Activated B cell treated with CpG ODN at 0.5 μM for 24 hours (primary cell): ENCODE data around the gene CFAP141. TPM values are rescaled to one million over a fixed set of nuclear protein-coding genes. Genes with fewer than 3 reads are reported as not detected.
A peak's percentile ranks its signal among the peaks of the same experiment; 100 is the strongest.

Source experiments
- ATAC-seq: fragments of 200-7000 bp; cut with Tn5 transposase; one replicate; pipeline ENCODE4 v1.10.0; 2021; ENCODE audit warnings: low read depth, mild to moderate bottlenecking, moderate library complexity
- CTCF ChIA-PET: fragments of 350-600 bp; sonication (Branson Sonifier 250); formaldehyde crosslinking; loops from one replicate; lab custom pipeline; 2021; ENCODE audit warnings: antibody characterized with exemption; lab: Charles Lee
- POLR2A ChIA-PET: fragments of 350-600 bp; sonication (Branson Sonifier 250); formaldehyde crosslinking; loops from one replicate; lab custom pipeline; 2021; ENCODE audit warnings: antibody characterized with exemption; lab: Charles Lee
- DNase-seq: peaks from one replicate; pipeline ENCODE4 v3.0.0; 2022
- H3K27ac Mint-ChIP-seq: one replicate; pipeline ENCODE4 v1.8.0; 2020; ENCODE audit warnings: mixed read lengths
- H3K27me3 Mint-ChIP-seq: one replicate; pipeline ENCODE4 v1.8.0; 2021; ENCODE audit warnings: mixed read lengths
- H3K36me3 Mint-ChIP-seq: one replicate; pipeline ENCODE4 v1.8.0; 2021; ENCODE audit warnings: low read depth, mixed read lengths
- H3K4me1 Mint-ChIP-seq: one replicate; pipeline ENCODE4 v1.8.0; 2021; ENCODE audit warnings: mixed read lengths
- H3K4me3 Mint-ChIP-seq: one replicate; pipeline ENCODE4 v1.8.0; 2020; ENCODE audit warnings: mild to moderate bottlenecking, mixed read lengths
- H3K9me3 Mint-ChIP-seq: one replicate; pipeline ENCODE4 v1.8.0; 2020; ENCODE audit warnings: mixed read lengths
- intact Hi-C: fragments of 100-400 bp; cut with micrococcal nuclease; formaldehyde crosslinking; loops from one replicate; pipeline ENCODE4 v1.15.1; 2024
- total RNA-seq: library from RNA; stranded (reverse); gene quantifications from 2 replicates; pipeline ENCODE4 v1.2.3, GENCODE V29; 2022
- TF ChIP-seq, protein P1 (sequence below): fragments of 200-600 bp; IDR thresholded peaks from one replicate; pipeline ENCODE4 v1.8.0; 2022; ENCODE audit warnings: antibody characterized with exemption, mild to moderate bottlenecking

Gene CFAP141
- total RNA-seq, 1 donor from 2014 or later: not detected

GRCh38 chr1:154186177-154186576, 20.0 kb downstream of the CFAP141 start:
- peaks cover 6% of the 10 kb centered on the region for H3K27me3 Mint-ChIP-seq
- ATAC-seq: no peak
- TF ChIP-seq, protein P1, sequence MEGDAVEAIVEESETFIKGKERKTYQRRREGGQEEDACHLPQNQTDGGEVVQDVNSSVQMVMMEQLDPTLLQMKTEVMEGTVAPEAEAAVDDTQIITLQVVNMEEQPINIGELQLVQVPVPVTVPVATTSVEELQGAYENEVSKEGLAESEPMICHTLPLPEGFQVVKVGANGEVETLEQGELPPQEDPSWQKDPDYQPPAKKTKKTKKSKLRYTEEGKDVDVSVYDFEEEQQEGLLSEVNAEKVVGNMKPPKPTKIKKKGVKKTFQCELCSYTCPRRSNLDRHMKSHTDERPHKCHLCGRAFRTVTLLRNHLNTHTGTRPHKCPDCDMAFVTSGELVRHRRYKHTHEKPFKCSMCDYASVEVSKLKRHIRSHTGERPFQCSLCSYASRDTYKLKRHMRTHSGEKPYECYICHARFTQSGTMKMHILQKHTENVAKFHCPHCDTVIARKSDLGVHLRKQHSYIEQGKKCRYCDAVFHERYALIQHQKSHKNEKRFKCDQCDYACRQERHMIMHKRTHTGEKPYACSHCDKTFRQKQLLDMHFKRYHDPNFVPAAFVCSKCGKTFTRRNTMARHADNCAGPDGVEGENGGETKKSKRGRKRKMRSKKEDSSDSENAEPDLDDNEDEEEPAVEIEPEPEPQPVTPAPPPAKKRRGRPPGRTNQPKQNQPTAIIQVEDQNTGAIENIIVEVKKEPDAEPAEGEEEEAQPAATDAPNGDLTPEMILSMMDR: no peak
- H3K9me3 Mint-ChIP-seq: no peaks in the 10 kb centered on the region
- H3K4me1 Mint-ChIP-seq: peaks cover 20% of the 10 kb centered on the region
- peak; percentile 23 for DNase-seq
- CTCF ChIA-PET: no interaction called here
- H3K27ac Mint-ChIP-seq: no peak overlapping the region
- intact Hi-C loops: loop anchor here (1.0 to 10.0 kb wide), 2 partner anchors 149 to 391 kb away; no protein-coding TSS in a partner anchor
- peak overlapping the region; percentile 19 for H3K4me3 Mint-ChIP-seq
- POLR2A ChIA-PET: no interaction called here
- peaks cover 16% of the 10 kb centered on the region for H3K36me3 Mint-ChIP-seq

GRCh38 chr1:154183046-154183915, 22.9 kb downstream of the CFAP141 start:
- ChIA-PET POLR2A (interaction anchor here (0.6 to 2.1 kb wide), 7 partner anchors 9 to 618 kb away, joined by 3 to 17 read pairs (median 5); partner anchors contain the start of genes RPS27, S100A2, TPM3 and UBAP2L), CTCF (interaction anchor here (0.6 kb wide), 1 partner anchor 10 kb away, joined by 3 read pairs; no protein-coding TSS in a partner anchor)
- peak; percentile 76 for ATAC-seq
- DNase-seq: peak; percentile 93
- peaks cover 2% of the 10 kb centered on the region for H3K27me3 Mint-ChIP-seq
- peaks cover 48% of the 10 kb centered on the region for H3K4me1 Mint-ChIP-seq
- H3K36me3 Mint-ChIP-seq: peaks cover 27% of the 10 kb centered on the region
- peak overlapping the region; percentile 100 for H3K4me3 Mint-ChIP-seq
- peak overlapping the region; percentile 100 for H3K27ac Mint-ChIP-seq
- H3K9me3 Mint-ChIP-seq: no peaks in the 10 kb centered on the region
- TF ChIP-seq, protein P1: no peak
- intact Hi-C loops: loop anchor here (1.0 to 10.0 kb wide), 6 partner anchors 37 to 512 kb away; partner anchors contain the start of genes ATP8B2, INTS3, RPS27 and UBAP2L

DNA sequence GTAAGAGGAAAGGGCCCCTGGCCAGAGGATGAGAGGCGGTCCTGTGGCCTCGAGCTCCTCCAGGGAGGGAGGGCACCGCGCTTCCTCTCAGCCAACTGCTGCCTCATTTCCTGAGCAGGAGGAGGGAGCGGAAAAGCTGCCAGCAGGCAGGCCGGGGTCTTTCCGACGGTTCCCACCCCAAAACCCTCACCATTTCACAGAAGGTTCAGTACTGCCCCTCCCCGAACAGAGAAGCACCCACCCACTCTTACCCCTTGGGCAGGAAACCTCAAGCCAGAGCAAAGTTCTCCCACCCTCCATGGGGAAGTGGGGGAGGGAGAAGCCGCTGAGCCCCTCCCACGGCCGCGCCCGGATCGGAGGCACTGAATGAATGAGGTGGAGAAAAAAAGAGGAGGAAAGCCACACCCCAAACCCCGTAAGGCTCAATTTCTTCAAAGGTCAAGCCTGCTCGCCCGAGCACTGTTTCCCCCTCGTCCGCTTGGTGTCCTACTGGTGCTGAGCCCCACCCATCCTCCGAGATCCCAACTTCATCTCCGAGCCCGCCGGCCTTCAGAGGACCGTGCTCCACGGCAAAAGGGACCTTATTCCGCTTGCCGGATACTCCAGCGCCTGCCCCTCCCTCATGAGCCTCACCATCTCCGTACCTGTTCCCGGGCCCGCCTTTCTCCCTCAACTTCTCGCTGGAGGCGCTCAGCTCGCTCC, 23.6 kb downstream of the CFAP141 start:
- Mint-ChIP-seq H3K36me3 (peaks cover 31% of the 10 kb centered on the region), H3K4me3 (peak overlapping the region; percentile 100), H3K4me1 (peaks cover 56% of the 10 kb centered on the region), H3K9me3 (no peaks in the 10 kb centered on the region), H3K27me3 (peaks cover 2% of the 10 kb centered on the region), H3K27ac (peak overlapping the region; percentile 100)
- DNase-seq (peak; percentile 38), ATAC-seq (peak; percentile 37)
- intact Hi-C loops: loop anchor here (1.0 to 10.0 kb wide), 6 partner anchors 38 to 511 kb away; partner anchors contain the start of genes ATP8B2, INTS3, RPS27 and UBAP2L
- ChIA-PET CTCF (interaction anchor here (0.6 kb wide), 1 partner anchor 9 kb away, joined by 3 read pairs; no protein-coding TSS in a partner anchor), POLR2A (interaction anchor here (0.6 to 2.6 kb wide), 13 partner anchors 8 to 549 kb away, joined by 3 to 17 read pairs (median 4); partner anchors contain the start of genes CHTOP, RPS27, SLC39A1 and TPM3)
- TF ChIP-seq, protein P1: no peak

DNA sequence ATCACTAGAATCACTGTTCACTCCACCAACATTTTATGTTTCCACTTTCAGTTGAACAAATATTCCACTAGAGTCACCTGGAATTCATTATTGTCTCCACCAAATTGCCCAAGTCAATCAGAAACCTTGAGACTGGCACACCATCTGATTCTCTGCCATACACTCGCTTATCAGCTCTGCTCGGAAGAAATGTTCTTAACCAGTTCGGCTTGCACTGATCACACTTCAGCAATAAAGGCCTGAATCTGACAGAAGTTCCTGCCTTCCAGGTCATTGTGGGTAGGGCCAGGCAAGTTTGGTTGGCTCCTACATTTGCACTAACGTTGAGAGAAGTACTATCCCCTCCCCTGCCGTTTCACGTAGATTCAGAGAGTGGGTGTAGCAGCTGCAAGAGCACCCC, 24.2 kb downstream of the CFAP141 start:
- Mint-ChIP-seq H3K9me3 (no peaks in the 10 kb centered on the region), H3K4me3 (peak overlapping the region; percentile 100), H3K27me3 (peaks cover 2% of the 10 kb centered on the region), H3K36me3 (peaks cover 36% of the 10 kb centered on the region), H3K27ac (peak overlapping the region; percentile 100), H3K4me1 (peaks cover 62% of the 10 kb centered on the region)
- ChIA-PET CTCF (no interaction called here), POLR2A (interaction anchor here (0.6 to 2.6 kb wide), 11 partner anchors 8 to 548 kb away, joined by 3 to 17 read pairs (median 4); partner anchors contain the start of genes CHTOP, RPS27, SLC39A1 and TPM3)
- TF ChIP-seq, protein P1: no peak
- DNase-seq (no peak), ATAC-seq (no peak)
- intact Hi-C loops: loop anchor here (2.0 to 10.0 kb wide), 5 partner anchors 145 to 455 kb away; partner anchors contain the start of genes ATP8B2, GATAD2B, INTS3 and RPS27
